Spleen (tissue), 11 donors: ENCODE results near the gene MBNL3. TPM values are rescaled to one million over a fixed set of nuclear protein-coding genes. Genes with fewer than 3 reads are reported as not detected.

Experiments used
- DNase-seq: peaks from one replicate; pipeline ENCODE4 v3.0.0-alpha.2; 2020
- H3K27ac ChIP-seq, 8 donors: fragments of 200-600 bp; sonication (generic) in 7 of 8; 1 replicate in 4 of 8; 2 replicates in 4 of 8; pipeline versions ENCODE4 v1.5.0 to v1.8.0; 2016 to 2021; ENCODE audit warnings: inconsistent platforms in 4 of 8, mild to moderate bottlenecking in 4 of 8, moderate library complexity in 1 of 8
- H3K27me3 ChIP-seq, 7 donors: fragments of 200-600 bp; sonication (generic) in 6 of 7; replicated peaks in 1 of 7; 1 replicate in 4 of 7; 2 replicates in 3 of 7; pipeline versions ENCODE4 v1.5.0 to v1.8.0; 2016 to 2021; ENCODE audit warnings: inconsistent platforms in 3 of 7, mild to moderate bottlenecking in 1 of 7
- H3K36me3 ChIP-seq, 6 donors: fragments of 200-600 bp; sonication (generic) in 5 of 6; 1 replicate in 4 of 6; 2 replicates in 2 of 6; pipeline versions ENCODE4 v1.5.0 to v1.8.0; 2016 to 2021; ENCODE audit warnings: inconsistent platforms in 2 of 6
- H3K4me1 ChIP-seq, 6 donors: fragments of 200-600 bp; sonication (generic) in 5 of 6; 1 replicate in 3 of 6; 2 replicates in 3 of 6; pipeline versions ENCODE4 v1.5.0 to v1.8.0; 2016 to 2021; ENCODE audit warnings: inconsistent platforms in 3 of 6
- H3K4me3 ChIP-seq, 8 donors: fragments of 200-600 bp; sonication (generic) in 7 of 8; 1 replicate in 4 of 8; 2 replicates in 4 of 8; pipeline versions ENCODE4 v1.5.0 to v1.8.0; 2016 to 2021; ENCODE audit warnings: inconsistent platforms in 4 of 8, mild to moderate bottlenecking in 4 of 8, moderate library complexity in 2 of 8
- H3K9me3 ChIP-seq, 8 donors: fragments of 200-600 bp; sonication (generic) in 7 of 8; 1 replicate in 4 of 8; 2 replicates in 4 of 8; pipeline versions ENCODE4 v1.5.0 to v1.8.0; 2016 to 2021; ENCODE audit warnings: inconsistent platforms in 4 of 8
- POLR2A ChIP-seq, 3 donors: fragments of 450-650 bp; IDR thresholded peaks; one replicate each; pipeline ENCODE4 v1.5.1; 2017; ENCODE audit warnings: antibody characterized with exemption in 3 of 3, mild to moderate bottlenecking in 1 of 3
- POLR2AphosphoS5 ChIP-seq, 3 donors: sonication (generic); formaldehyde crosslinking; IDR thresholded peaks; one replicate each; pipeline ENCODE4 v1.5.1; 2017; ENCODE audit warnings: antibody characterized with exemption in 3 of 3
- WGBS, 5 donors: extraction: QIAGEN DNeasy Blood & Tissue Kit in 3 of 5; methylation state at CpG; one replicate each; pipeline versions ENCODE4 v1.1.5 to v1.1.7; 2013 to 2018; 5-methylcytosine and 5-hydroxymethylcytosine counted together
- intact Hi-C: fragments of 100-400 bp; cut with DNase I; formaldehyde crosslinking; loops from one replicate; pipeline ENCODE4 v1.15.0; 2023; ENCODE audit warnings: low total_unique reads
- polyA plus RNA-seq, 3 donors: library from polyadenylated mRNA; stranded (reverse); fragments of 200-250 nt; gene quantifications; one replicate each; pipeline ENCODE4 v1.2.1, GENCODE V29; 2013
- total RNA-seq, 7 donors: library from RNA; depleted of rRNA in 3 of 7; stranded (reverse); fragments of >200 nt in 3 of 7; fragmentation: NEBNext Ultra II Directional in 4 of 7; extraction: Animal tissue kit (Norgen Biotek cat#: 25700) in 4 of 7; gene quantifications; one replicate each; pipeline versions ENCODE4 v1.1.0 to v1.2.1, GENCODE V29; 2016 to 2021
- TF ChIP-seq, protein P1 (sequence below), 11 experiments: fragments of 200-600 bp in 7 of 11; fragments of 450-650 bp in 4 of 11; sonication (generic) in 4 of 11; IDR thresholded peaks in 8 of 11; conservative IDR thresholded peaks in 3 of 11; 1 replicate in 7 of 11; 2 replicates in 4 of 11; pipeline versions ENCODE4 v1.4.0 to v1.8.0; 2016 to 2021; ENCODE audit warnings: antibody characterized with exemption in 11 of 11, inconsistent platforms in 4 of 11, mild to moderate bottlenecking in 1 of 11
- donor health status: healthy with polysubstance abuse.
- donor health status: DM: no; HTN: no; CAD: no; lungs with moderate emphysema.
- donor health status: DM: no; HTN: no; CAD: no.
- donor health status: Bipolar disorder and iron deficiency.
- donor health status: healthy.
- donor health status: DM: no; HTN: no; CAD: no.
- donor health status: DM: yes; HTN: yes; CAD: no.

The MBNL3 gene
- total and polyA plus RNA-seq, 10 donors, result 5.0 to 67.2 (median 37.6) TPM

DNA sequence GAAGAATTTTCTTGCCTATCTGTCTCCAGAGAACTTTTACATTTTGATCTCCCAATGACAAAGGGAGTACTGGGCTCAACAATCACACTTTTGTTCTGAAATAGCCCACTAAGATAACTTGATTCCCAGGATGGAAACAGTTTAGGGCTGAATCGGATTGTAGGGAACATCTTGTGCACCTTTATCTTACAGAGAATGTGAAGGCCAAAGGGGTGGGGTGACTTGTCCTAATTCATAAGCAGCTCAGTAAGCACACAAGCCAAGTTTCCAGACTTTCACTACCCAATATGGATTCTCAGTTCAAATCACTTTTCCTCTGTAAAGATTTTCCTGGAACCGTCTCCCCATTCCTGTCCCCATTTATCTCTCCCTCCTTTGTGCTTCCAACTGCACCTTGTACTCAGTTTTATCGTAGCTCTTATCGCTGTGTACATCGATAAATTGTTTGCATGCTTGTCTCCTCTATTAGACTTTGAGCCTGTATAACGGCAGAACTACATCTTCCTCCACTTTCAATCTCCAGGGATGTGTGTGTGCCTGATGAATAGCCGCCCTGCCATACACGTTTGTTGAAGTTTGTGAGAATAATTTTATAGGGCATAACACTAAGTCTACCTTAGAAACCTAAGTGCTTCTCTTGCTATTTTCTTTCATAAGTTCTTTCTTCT lies 77.4 kb downstream of the MBNL3 start:
- 76 to 94% (median 86%) methylated on average over 8 of the region's 8 CpGs for WGBS, 5 donors
- H3K36me3 ChIP-seq, result no peaks in the 10 kb centered on the region
- DNase-seq, result no peak
- H3K9me3 ChIP-seq, result no peaks in the 10 kb centered on the region
- no peak overlapping the region for H3K27ac ChIP-seq
- no peaks in the 10 kb centered on the region for H3K4me1 ChIP-seq
- intact Hi-C loops, result no loop called here
- H3K27me3 ChIP-seq, result peaks cover 0 to 4% (median 0%) of the 10 kb centered on the region in 7 donors
- TF ChIP-seq POLR2AphosphoS5 (IDR thresholded peaks at IDR 0.05) (no peak), POLR2A (IDR thresholded peaks at IDR 0.05) (no peak)
- TF ChIP-seq, protein P1, sequence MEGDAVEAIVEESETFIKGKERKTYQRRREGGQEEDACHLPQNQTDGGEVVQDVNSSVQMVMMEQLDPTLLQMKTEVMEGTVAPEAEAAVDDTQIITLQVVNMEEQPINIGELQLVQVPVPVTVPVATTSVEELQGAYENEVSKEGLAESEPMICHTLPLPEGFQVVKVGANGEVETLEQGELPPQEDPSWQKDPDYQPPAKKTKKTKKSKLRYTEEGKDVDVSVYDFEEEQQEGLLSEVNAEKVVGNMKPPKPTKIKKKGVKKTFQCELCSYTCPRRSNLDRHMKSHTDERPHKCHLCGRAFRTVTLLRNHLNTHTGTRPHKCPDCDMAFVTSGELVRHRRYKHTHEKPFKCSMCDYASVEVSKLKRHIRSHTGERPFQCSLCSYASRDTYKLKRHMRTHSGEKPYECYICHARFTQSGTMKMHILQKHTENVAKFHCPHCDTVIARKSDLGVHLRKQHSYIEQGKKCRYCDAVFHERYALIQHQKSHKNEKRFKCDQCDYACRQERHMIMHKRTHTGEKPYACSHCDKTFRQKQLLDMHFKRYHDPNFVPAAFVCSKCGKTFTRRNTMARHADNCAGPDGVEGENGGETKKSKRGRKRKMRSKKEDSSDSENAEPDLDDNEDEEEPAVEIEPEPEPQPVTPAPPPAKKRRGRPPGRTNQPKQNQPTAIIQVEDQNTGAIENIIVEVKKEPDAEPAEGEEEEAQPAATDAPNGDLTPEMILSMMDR (IDR thresholded peaks at IDR 0.05 in 8 of 11, conservative IDR thresholded peaks at IDR 0.05 in 3 of 11), result no peak
- H3K4me3 ChIP-seq, result no peak overlapping the region

DNA sequence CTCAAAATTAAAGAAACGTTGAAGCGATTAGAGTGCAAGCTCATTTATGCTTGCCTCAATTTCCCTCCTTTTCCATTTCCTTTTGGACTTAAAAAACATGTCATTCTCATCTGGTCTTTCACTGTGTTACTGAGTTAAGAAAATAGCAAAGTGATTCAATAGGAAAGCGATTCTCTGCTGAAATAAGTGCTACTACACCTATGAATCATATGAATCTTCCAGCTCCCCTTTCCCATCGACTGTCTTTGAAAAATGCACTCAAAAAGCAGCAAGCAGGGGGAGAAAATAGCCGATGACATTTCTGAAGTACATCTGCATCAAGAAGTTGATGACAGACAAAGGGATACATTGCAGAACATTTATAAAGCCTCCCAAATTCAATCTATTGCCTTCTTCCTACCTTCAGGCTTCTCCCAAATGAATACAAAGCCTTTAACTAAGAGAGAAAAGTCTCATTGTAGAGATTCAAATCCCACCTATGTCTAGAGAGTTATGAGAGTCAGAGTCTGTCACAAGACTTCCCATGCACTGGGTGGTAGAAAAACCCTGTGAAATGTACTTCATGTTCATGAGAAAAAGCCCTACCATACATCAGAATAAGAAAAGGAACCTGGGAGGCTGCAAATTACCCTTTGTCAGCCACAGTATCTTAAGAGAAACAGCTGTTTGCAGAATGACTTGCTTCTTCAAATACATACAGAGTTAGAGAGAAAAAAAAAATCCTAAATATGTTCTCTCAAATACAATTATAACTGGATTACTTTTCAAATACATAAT lies 78.9 kb downstream of the MBNL3 start:
- DNase-seq, result no peak
- TF ChIP-seq POLR2AphosphoS5 (IDR thresholded peaks at IDR 0.05) (no peak), POLR2A (IDR thresholded peaks at IDR 0.05) (no peak)
- TF ChIP-seq, protein P1 (IDR thresholded peaks at IDR 0.05 in 8 of 11, conservative IDR thresholded peaks at IDR 0.05 in 3 of 11), result no peak
- Histone ChIP-seq H3K9me3 (no peaks in the 10 kb centered on the region), H3K27ac (no peak overlapping the region), H3K27me3 (peaks cover 0 to 4% (median 0%) of the 10 kb centered on the region in 7 donors), H3K4me3 (no peak overlapping the region), H3K36me3 (peaks cover 0 to 10% (median 0%) of the 10 kb centered on the region in 6 donors), H3K4me1 (no peaks in the 10 kb centered on the region)
- intact Hi-C loops, result loop anchor here (10.0 kb wide), 1 partner anchor 55 kb away; no protein-coding TSS in a partner anchor
- 58 to 84% (median 77%) methylated on average over 5 of the region's 5 CpGs for WGBS, 5 donors

DNA sequence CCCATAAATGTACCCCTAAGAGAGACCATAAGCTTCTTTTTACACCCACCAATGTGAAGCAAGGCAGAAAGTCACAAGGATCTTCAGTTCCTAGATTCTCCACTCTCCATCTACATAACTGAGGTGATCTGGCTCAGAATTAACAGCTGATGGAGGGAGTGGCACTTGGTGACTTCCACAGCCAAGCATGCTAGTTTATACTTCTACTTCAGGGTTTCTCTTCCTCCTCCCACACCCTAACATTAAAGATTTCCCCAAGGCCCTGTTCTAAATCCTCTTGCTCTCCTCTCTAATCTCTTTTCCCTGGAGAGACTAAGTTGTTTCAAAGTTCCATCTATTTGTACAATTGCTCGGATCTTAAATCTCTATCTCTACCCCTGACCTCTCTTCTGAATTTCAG lies 81.1 kb downstream of the MBNL3 start:
- no peak for DNase-seq
- Histone ChIP-seq H3K27ac (no peak overlapping the region), H3K4me1 (no peaks in the 10 kb centered on the region), H3K9me3 (no peaks in the 10 kb centered on the region), H3K27me3 (no peaks in the 10 kb centered on the region), H3K36me3 (peaks cover 0 to 18% (median 0%) of the 10 kb centered on the region in 6 donors), H3K4me3 (no peak overlapping the region)
- TF ChIP-seq, protein P1 (IDR thresholded peaks at IDR 0.05 in 8 of 11, conservative IDR thresholded peaks at IDR 0.05 in 3 of 11), result no peak
- TF ChIP-seq POLR2AphosphoS5 (IDR thresholded peaks at IDR 0.05) (no peak), POLR2A (IDR thresholded peaks at IDR 0.05) (no peak)
- WGBS, 5 donors, result 72 to 95% (median 86%) methylated on average over 1 of the region's 1 CpG
- intact Hi-C loops, result loop anchor here (10.0 kb wide), 1 partner anchor 53 kb away; no protein-coding TSS in a partner anchor

DNA sequence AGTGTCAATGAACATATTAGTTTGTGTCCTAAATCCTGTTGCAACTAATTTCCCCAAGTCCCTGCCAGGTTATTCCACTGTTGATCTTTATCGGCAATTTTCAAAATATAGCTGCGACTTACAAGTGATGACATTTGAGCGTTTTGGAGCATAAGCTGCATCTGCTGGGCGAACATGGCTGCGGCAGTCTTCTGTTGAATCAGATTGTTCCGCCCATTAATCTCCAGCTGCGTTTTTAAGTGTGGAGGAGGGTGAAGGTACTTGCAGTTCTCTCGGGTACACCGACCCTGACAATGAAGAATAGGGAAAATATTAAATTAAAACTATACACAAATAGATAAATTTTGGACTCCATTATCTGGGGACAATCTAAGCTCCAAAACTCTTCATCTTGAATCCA lies 82.7 kb downstream of the MBNL3 start:
- intact Hi-C loops, result loop anchor here (10.0 kb wide), 1 partner anchor 51 kb away; no protein-coding TSS in a partner anchor
- H3K4me3 ChIP-seq, result no peak overlapping the region
- TF ChIP-seq, protein P1 (IDR thresholded peaks at IDR 0.05 in 8 of 11, conservative IDR thresholded peaks at IDR 0.05 in 3 of 11), result no peak
- no peak for TF ChIP-seq POLR2AphosphoS5 (IDR thresholded peaks at IDR 0.05)
- TF ChIP-seq POLR2A (IDR thresholded peaks at IDR 0.05), result no peak
- no peak overlapping the region for H3K27ac ChIP-seq
- no peaks in the 10 kb centered on the region for H3K4me1 ChIP-seq
- no peak for DNase-seq
- peaks cover 0 to 18% (median 0%) of the 10 kb centered on the region in 6 donors for H3K36me3 ChIP-seq
- no peaks in the 10 kb centered on the region for H3K27me3 ChIP-seq
- H3K9me3 ChIP-seq, result no peaks in the 10 kb centered on the region
- 84 to 99% (median 94%) methylated on average over 9 of the region's 9 CpGs for WGBS, 5 donors
